HL-60 (cell line): ENCODE measurements around the gene INPP5B.

Experiments used
- DNase-seq, 2 experiments: peaks; one replicate each; pipeline ENCODE4 v3.0.0-alpha.2; 2010 to 2020; ENCODE audit warnings: low read depth in 1 of 2, low spot score in 1 of 2
- H3K27ac ChIP-seq: fragments of 250-450 bp; sonication (Bioruptor Pico); replicated peaks from 2 replicates; pipeline ENCODE4 v1.5.1; 2020; ENCODE audit warnings: mild to moderate bottlenecking, moderate library complexity
- H3K27me3 ChIP-seq: fragments of 250-450 bp; sonication (Bioruptor Pico); 2 replicates; pipeline ENCODE4 v1.5.1; 2021; ENCODE audit warnings: mild to moderate bottlenecking, moderate library complexity; ENCODE audit not compliant: insufficient read depth, poor library complexity, severe bottlenecking
- H3K4me3 ChIP-seq: replicated peaks from 2 replicates; pipeline ENCODE4 v1.5.1; 2011; ENCODE audit warnings: mild to moderate bottlenecking, control low read depth, low read length; ENCODE audit not compliant: insufficient read depth
- GABPA ChIP-seq: IDR thresholded peaks from 2 replicates; pipeline ENCODE4 v1.6.1; 2012; ENCODE audit warnings: low read depth
- POLR2AphosphoS5 ChIP-seq: IDR thresholded peaks from 2 replicates; pipeline ENCODE4 v1.6.1; 2012; ENCODE audit warnings: low read depth
- SPI1 ChIP-seq: IDR thresholded peaks from 2 replicates; pipeline ENCODE4 v1.6.1; 2012; ENCODE audit warnings: low read depth, mild to moderate bottlenecking, borderline replicate concordance
- TF ChIP-seq, protein P1 (sequence below): IDR thresholded peaks from one replicate; pipeline ENCODE4 v1.5.1; 2011; ENCODE audit warnings: low read length, control low read depth, inconsistent platforms; ENCODE audit not compliant: insufficient read depth
- TF ChIP-seq, protein P2 (sequence below): IDR thresholded peaks from 2 replicates; pipeline ENCODE4 v1.6.1; 2012; ENCODE audit warnings: low read depth; ENCODE audit not compliant: insufficient replicate concordance

INPP5B gene

DNA sequence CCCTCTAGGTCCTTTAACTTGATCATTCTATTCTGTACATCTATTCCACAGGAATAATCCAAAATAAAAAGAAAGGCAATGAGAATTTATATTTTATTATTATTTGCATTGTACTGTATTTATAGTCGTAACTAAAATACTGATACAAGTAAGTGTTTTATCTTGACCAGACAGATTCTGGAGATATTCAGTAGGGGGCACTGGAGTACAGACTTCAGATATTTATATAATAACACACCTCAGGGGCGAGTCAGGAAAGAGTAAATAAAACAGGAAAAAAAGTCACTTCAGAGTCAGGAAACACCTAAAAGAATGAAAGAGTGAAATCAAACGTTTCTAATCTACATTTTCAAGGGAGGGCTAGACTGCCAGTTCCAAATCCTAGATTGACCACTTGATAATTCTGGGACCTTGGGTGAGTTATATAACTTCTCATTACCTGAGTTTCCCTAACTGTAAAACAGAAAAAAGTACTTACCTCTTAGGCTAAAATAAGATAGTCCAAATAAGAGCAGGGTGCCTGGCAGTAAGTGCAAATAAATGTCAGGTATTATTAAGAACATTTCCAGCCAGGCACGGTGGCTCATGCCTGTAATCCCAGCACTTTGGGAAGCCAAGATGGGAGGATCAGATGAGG, 56.4 kb downstream of the INPP5B start:
- peak in 1 of 2 experiments; percentile 28 for DNase-seq
- no peak overlapping the region for H3K27ac ChIP-seq
- TF ChIP-seq GABPA, result no peak
- TF ChIP-seq, protein P1, sequence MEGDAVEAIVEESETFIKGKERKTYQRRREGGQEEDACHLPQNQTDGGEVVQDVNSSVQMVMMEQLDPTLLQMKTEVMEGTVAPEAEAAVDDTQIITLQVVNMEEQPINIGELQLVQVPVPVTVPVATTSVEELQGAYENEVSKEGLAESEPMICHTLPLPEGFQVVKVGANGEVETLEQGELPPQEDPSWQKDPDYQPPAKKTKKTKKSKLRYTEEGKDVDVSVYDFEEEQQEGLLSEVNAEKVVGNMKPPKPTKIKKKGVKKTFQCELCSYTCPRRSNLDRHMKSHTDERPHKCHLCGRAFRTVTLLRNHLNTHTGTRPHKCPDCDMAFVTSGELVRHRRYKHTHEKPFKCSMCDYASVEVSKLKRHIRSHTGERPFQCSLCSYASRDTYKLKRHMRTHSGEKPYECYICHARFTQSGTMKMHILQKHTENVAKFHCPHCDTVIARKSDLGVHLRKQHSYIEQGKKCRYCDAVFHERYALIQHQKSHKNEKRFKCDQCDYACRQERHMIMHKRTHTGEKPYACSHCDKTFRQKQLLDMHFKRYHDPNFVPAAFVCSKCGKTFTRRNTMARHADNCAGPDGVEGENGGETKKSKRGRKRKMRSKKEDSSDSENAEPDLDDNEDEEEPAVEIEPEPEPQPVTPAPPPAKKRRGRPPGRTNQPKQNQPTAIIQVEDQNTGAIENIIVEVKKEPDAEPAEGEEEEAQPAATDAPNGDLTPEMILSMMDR, result peak; percentile 40
- H3K4me3 ChIP-seq, result no peak overlapping the region
- no peaks in the 10 kb centered on the region for H3K27me3 ChIP-seq

DNA sequence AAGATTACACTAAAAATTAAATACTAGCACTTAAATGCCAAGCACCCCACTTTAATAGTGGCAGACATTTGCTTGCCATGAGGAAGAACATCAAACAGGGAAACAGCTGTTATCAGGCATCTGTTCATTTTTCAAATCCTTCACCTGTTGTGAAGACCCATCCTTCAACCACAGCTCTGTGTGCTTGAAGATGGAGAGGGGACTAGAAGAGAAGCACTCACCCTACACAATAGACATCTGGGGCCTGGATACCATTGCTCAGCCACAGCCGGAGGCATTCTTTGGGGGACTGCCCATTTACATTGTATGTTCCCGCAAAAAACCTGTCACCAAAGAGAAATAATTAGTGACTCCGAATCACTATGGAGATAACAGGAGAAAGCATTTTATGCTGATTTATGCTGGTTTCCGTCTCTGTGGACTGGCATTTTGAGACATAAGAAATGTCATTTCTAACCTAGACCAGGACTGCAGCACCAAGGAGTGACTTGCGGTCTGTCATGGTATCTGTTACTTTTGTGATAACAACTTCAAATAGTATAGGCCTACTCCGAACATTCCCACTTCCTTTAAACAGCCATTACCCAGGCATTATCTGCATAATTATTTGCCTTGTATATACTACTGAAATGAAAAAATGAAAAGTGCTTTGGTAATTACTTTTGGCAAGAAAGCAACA, 58.7 kb downstream of the INPP5B start:
- Histone ChIP-seq H3K4me3 (no peak overlapping the region), H3K27ac (no peak overlapping the region), H3K27me3 (no peaks in the 10 kb centered on the region)
- no peak for TF ChIP-seq GABPA
- TF ChIP-seq, protein P2, sequence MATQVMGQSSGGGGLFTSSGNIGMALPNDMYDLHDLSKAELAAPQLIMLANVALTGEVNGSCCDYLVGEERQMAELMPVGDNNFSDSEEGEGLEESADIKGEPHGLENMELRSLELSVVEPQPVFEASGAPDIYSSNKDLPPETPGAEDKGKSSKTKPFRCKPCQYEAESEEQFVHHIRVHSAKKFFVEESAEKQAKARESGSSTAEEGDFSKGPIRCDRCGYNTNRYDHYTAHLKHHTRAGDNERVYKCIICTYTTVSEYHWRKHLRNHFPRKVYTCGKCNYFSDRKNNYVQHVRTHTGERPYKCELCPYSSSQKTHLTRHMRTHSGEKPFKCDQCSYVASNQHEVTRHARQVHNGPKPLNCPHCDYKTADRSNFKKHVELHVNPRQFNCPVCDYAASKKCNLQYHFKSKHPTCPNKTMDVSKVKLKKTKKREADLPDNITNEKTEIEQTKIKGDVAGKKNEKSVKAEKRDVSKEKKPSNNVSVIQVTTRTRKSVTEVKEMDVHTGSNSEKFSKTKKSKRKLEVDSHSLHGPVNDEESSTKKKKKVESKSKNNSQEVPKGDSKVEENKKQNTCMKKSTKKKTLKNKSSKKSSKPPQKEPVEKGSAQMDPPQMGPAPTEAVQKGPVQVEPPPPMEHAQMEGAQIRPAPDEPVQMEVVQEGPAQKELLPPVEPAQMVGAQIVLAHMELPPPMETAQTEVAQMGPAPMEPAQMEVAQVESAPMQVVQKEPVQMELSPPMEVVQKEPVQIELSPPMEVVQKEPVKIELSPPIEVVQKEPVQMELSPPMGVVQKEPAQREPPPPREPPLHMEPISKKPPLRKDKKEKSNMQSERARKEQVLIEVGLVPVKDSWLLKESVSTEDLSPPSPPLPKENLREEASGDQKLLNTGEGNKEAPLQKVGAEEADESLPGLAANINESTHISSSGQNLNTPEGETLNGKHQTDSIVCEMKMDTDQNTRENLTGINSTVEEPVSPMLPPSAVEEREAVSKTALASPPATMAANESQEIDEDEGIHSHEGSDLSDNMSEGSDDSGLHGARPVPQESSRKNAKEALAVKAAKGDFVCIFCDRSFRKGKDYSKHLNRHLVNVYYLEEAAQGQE, result no peak
- no peak for TF ChIP-seq POLR2AphosphoS5
- TF ChIP-seq, protein P1, result no peak
- no peak for TF ChIP-seq SPI1
- DNase-seq, result no peak

DNA sequence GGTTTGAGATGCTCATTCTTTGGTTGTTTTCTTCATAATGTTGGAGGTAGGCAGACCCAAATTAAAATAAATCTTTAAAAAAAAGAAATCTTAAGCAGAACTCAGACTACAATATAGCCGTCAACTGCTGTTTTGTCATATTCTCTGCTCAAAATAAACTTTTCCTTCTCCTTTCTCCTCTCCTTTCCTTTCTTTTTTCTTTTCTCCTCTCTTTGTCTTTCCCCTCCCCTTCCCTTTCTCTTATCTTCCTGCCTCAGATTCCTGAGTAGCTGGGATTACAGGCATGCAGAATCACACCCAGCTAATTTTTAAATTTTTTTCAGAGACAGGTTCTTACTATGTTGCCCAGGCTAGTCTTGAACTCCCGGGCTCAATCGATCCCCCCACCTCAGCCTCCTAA, 62.7 kb downstream of the INPP5B start:
- no peak overlapping the region for H3K27ac ChIP-seq
- TF ChIP-seq, protein P2, result no peak
- TF ChIP-seq SPI1 (no peak), POLR2AphosphoS5 (no peak), GABPA (no peak)
- TF ChIP-seq, protein P1, result no peak
- DNase-seq, result no peak

More for the DNA sequence above, 62.7 kb downstream of the INPP5B start:
- H3K4me3 ChIP-seq, result no peak overlapping the region
- H3K27me3 ChIP-seq, result no peaks in the 10 kb centered on the region
